ENCODE measurements around the gene ADH5.
"Not testable (repeated sequence)": the region's sequence is repeated elsewhere in the genome, so short reads cannot be mapped to it uniquely, and the experiment has no call there.

ADH5 gene

DNA sequence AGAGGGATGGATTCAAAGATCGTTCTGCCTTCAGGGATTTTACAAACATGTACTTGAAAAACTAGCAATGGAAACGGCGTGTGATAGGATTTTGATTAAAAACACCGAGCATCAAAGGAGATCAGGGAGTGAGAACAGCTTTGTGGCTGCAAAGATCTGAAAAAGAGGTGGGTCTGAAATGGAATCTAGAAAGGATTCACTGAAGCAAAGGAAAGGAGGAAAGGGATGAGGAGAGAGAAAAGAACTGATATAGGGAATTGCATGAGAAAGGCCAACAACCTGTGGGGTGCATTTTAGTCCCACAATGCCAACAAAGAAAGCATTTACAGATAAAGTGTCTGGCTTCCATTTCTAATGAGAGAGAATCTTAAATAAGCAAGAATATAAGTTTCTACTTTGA lies 32.4 kb upstream of the ADH5 start:
- no peak for DNase-seq
- no peaks in the 10 kb centered on the region for H3K27me3 ChIP-seq (replicated peaks; ENCODE audit: insufficient read depth, low read length)
- H3K4me3 ChIP-seq (ENCODE audit: low read length) = no peak overlapping the region
- no peak overlapping the region for H2AFZ ChIP-seq (ENCODE audit: low read length)
- H3F3A ChIP-seq (ENCODE audit: insufficient read depth, low read length) = no peaks in the 10 kb centered on the region
- no peak overlapping the region for H3K27ac ChIP-seq (ENCODE audit: low read length)
- no peak overlapping the region for H3K9ac ChIP-seq (ENCODE audit: low read length)
- no peaks in the 10 kb centered on the region for H4K20me1 ChIP-seq (ENCODE audit: insufficient read depth, low read length)
- H3K4me1 ChIP-seq (ENCODE audit: low read length) = no peaks in the 10 kb centered on the region
- TF ChIP-seq, protein P1, sequence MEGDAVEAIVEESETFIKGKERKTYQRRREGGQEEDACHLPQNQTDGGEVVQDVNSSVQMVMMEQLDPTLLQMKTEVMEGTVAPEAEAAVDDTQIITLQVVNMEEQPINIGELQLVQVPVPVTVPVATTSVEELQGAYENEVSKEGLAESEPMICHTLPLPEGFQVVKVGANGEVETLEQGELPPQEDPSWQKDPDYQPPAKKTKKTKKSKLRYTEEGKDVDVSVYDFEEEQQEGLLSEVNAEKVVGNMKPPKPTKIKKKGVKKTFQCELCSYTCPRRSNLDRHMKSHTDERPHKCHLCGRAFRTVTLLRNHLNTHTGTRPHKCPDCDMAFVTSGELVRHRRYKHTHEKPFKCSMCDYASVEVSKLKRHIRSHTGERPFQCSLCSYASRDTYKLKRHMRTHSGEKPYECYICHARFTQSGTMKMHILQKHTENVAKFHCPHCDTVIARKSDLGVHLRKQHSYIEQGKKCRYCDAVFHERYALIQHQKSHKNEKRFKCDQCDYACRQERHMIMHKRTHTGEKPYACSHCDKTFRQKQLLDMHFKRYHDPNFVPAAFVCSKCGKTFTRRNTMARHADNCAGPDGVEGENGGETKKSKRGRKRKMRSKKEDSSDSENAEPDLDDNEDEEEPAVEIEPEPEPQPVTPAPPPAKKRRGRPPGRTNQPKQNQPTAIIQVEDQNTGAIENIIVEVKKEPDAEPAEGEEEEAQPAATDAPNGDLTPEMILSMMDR (IDR thresholded peaks at IDR 0.05; ENCODE audit: low read length) = no peak
- no peak for TF ChIP-seq EZH2 (optimal IDR thresholded peaks at IDR 0.05; ENCODE audit: low read depth, low read length)
- TF ChIP-seq EZH2phosphoT487 (IDR thresholded peaks at IDR 0.05; ENCODE audit: low read length) = no peak
- no peaks in the 10 kb centered on the region for H3K9me3 ChIP-seq (replicated peaks; ENCODE audit: insufficient read depth, low read length)
- H3K9me2 ChIP-seq (replicated peaks; ENCODE audit: insufficient read depth, low read length) = no peaks in the 10 kb centered on the region
- no peak overlapping the region for H3K4me2 ChIP-seq (ENCODE audit: low read depth, low read length)
- H3K36me3 ChIP-seq (replicated peaks; ENCODE audit: insufficient read depth, low read length) = no peaks in the 10 kb centered on the region
- no peaks in the 10 kb centered on the region for H3K79me2 ChIP-seq (ENCODE audit: low read length)

DNA sequence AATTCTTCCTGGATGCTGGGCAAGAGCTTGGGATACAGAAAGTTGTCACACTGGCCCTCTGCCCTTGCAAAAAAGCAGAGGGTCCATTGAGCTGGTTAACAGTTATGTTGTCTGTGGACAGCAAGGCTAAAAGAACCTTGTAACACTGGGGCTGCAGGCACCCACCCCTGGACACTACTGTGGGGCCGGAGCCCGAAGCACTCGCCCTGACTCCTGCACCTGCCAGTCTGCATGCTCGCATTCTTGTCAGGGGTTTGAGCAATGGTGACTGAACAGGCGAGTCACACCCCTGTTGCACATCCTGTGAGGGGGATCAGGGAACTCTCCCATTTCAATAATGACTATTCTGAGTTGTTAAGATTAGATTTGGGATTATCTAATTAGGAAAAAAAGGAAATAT lies 31.9 kb upstream of the ADH5 start:
- Histone ChIP-seq H3K9me2 (replicated peaks; ENCODE audit: insufficient read depth, low read length) (no peaks in the 10 kb centered on the region), H4K20me1 (ENCODE audit: insufficient read depth, low read length) (no peaks in the 10 kb centered on the region), H3K4me1 (ENCODE audit: low read length) (no peaks in the 10 kb centered on the region), H3K9me3 (replicated peaks; ENCODE audit: insufficient read depth, low read length) (no peaks in the 10 kb centered on the region), H3K79me2 (ENCODE audit: low read length) (no peaks in the 10 kb centered on the region), H3K4me3 (ENCODE audit: low read length) (no peak overlapping the region), H3K27me3 (replicated peaks; ENCODE audit: insufficient read depth, low read length) (no peaks in the 10 kb centered on the region), H3K4me2 (ENCODE audit: low read depth, low read length) (no peak overlapping the region), H3F3A (ENCODE audit: insufficient read depth, low read length) (no peaks in the 10 kb centered on the region), H3K9ac (ENCODE audit: low read length) (no peak overlapping the region), H3K36me3 (replicated peaks; ENCODE audit: insufficient read depth, low read length) (no peaks in the 10 kb centered on the region), H2AFZ (ENCODE audit: low read length) (no peak overlapping the region), H3K27ac (ENCODE audit: low read length) (no peak overlapping the region)
- no peak for TF ChIP-seq EZH2phosphoT487 (IDR thresholded peaks at IDR 0.05; ENCODE audit: low read length)
- TF ChIP-seq EZH2 (optimal IDR thresholded peaks at IDR 0.05; ENCODE audit: low read depth, low read length) = no peak
- TF ChIP-seq, protein P1 (IDR thresholded peaks at IDR 0.05; ENCODE audit: low read length) = no peak
- no peak for DNase-seq

DNA sequence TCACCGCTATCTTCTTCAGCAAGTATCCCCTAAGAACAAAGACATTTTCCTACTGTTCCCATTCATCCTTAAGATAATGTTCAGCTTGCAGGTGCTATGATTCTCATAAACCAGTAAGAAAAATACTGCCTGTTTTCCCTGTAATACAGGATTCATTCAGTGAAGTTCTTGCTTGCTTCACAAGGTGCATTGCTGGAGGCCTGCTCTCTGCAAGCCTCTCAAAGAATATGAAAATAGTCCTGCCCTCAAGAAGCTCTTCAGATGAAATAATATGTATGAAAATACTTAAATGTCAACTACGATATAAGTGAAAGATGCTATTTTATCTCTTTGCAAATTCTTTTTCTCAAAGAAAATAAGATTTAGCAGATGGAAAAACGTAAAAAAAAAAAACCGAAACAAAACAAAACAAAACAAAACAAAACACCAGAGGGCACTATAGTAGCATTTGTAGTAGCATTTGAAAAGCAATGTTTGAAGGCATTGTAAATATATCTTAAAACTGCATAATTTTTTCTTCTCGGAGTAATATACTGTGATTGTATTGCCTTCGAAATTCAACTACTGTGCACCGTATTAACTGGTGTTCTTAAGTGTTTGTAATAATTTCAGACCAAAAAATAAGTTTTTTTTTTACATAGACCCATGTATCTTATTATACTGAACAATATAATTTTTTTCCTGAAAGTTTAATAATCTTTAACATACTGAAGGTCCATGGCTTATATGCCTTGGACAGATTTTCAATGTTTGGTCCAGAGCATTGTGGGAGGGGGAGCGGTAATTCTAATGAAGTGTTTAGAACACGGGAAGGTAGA lies 29.5 kb upstream of the ADH5 start:
- H2AFZ ChIP-seq (ENCODE audit: low read length) = peak overlapping the region; percentile 45

DNA sequence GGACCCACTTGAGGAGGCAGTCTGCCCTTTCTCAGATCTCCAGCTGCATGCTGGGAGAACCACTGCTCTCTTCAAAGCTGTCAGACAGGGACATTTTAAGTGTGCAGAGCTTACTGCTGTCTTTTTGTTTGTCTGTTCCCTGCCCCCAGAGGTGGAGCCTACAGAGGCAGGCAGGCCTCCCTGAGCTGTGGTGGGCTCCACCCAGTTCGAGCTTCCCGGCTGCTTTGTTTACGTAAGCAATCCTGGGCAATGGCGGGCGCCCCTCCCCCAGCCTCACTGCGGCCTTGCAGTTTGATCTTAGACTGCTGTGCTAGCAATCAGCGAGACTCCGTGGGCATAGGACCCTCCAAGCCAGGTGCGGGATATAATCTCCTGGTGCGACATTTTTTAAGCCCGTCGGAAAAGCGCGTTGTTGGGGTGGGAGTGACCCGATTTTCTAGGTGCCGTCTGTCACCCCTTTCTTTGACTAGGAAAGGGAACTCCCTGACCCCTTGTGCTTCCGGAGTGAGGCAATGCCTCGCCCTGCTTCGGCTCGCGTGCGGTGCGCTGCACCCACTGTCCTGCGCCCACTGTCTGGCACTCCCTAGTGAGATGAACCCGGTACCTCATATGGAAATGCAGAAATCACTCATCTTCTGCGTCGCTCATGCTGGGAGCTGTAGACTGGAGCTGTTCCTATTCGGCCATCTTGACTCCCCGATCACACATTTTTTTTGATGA lies 28.7 kb upstream of the ADH5 start:
- not testable (repeated sequence) for H4K20me1 ChIP-seq (ENCODE audit: insufficient read depth, low read length); H3F3A ChIP-seq (ENCODE audit: insufficient read depth, low read length); H3K79me2 ChIP-seq (ENCODE audit: low read length); H3K4me1 ChIP-seq (ENCODE audit: low read length); H3K9me3 ChIP-seq (replicated peaks; ENCODE audit: insufficient read depth, low read length); H3K4me3 ChIP-seq (ENCODE audit: low read length); H3K9ac ChIP-seq (ENCODE audit: low read length); H3K9me2 ChIP-seq (replicated peaks; ENCODE audit: insufficient read depth, low read length); H3K36me3 ChIP-seq (replicated peaks; ENCODE audit: insufficient read depth, low read length); H3K4me2 ChIP-seq (ENCODE audit: low read depth, low read length); DNase-seq; H3K27me3 ChIP-seq (replicated peaks; ENCODE audit: insufficient read depth, low read length); H3K27ac ChIP-seq (ENCODE audit: low read length)
- H2AFZ ChIP-seq (ENCODE audit: low read length) = peak overlapping the region; percentile 45

More for the DNA sequence above, 29.5 kb upstream of the ADH5 start:
- H3K27me3 ChIP-seq (replicated peaks; ENCODE audit: insufficient read depth, low read length) = no peaks in the 10 kb centered on the region
- H3K4me1 ChIP-seq (ENCODE audit: low read length) = no peaks in the 10 kb centered on the region
- no peaks in the 10 kb centered on the region for H3K9me3 ChIP-seq (replicated peaks; ENCODE audit: insufficient read depth, low read length)
- no peaks in the 10 kb centered on the region for H3F3A ChIP-seq (ENCODE audit: insufficient read depth, low read length)
- no peak overlapping the region for H3K27ac ChIP-seq (ENCODE audit: low read length)
- H3K9me2 ChIP-seq (replicated peaks; ENCODE audit: insufficient read depth, low read length) = no peaks in the 10 kb centered on the region
- no peak overlapping the region for H3K4me3 ChIP-seq (ENCODE audit: low read length)
- no peaks in the 10 kb centered on the region for H3K79me2 ChIP-seq (ENCODE audit: low read length)
- H3K4me2 ChIP-seq (ENCODE audit: low read depth, low read length) = peak overlapping the region; percentile 20; the same call in 1 of the 2 replicates
- H3K9ac ChIP-seq (ENCODE audit: low read length) = no peak overlapping the region
- DNase-seq = peak; percentile 33
- H4K20me1 ChIP-seq (ENCODE audit: insufficient read depth, low read length) = no peaks in the 10 kb centered on the region
- H3K36me3 ChIP-seq (replicated peaks; ENCODE audit: insufficient read depth, low read length) = no peaks in the 10 kb centered on the region
- TF ChIP-seq, protein P1 (IDR thresholded peaks at IDR 0.05; ENCODE audit: low read length) = peak; percentile 53
- no peak for TF ChIP-seq EZH2phosphoT487 (IDR thresholded peaks at IDR 0.05; ENCODE audit: low read length)

DNA sequence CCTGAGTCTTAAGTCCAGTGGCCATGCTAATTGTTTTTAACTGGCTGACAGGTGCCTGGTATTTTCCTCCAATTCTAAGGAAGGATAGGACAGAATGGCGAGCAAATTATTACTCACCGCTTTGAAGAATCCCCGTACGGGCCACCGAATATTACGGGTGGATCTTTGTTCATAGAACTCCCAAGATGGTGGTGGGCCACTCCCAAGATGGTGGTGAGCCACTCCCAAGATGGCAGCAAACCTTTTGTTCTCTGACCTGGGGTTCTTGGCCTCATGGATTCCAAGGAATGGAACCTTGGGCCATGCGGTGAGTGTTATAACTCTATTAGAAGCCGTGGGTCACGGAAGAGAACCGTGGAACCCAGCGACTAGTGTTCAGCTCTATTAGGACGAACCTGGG lies 20.7 kb upstream of the ADH5 start:
- not testable (repeated sequence) for H3K27ac ChIP-seq (ENCODE audit: low read length); H3K4me1 ChIP-seq (ENCODE audit: low read length); H2AFZ ChIP-seq (ENCODE audit: low read length); H3K9me2 ChIP-seq (replicated peaks; ENCODE audit: insufficient read depth, low read length); H4K20me1 ChIP-seq (ENCODE audit: insufficient read depth, low read length); H3K36me3 ChIP-seq (replicated peaks; ENCODE audit: insufficient read depth, low read length); H3K9me3 ChIP-seq (replicated peaks; ENCODE audit: insufficient read depth, low read length); H3F3A ChIP-seq (ENCODE audit: insufficient read depth, low read length); H3K9ac ChIP-seq (ENCODE audit: low read length); H3K27me3 ChIP-seq (replicated peaks; ENCODE audit: insufficient read depth, low read length); H3K79me2 ChIP-seq (ENCODE audit: low read length); DNase-seq; H3K4me2 ChIP-seq (ENCODE audit: low read depth, low read length); H3K4me3 ChIP-seq (ENCODE audit: low read length)
